Fibroblast of skin of left biceps (primary cell): Measurements from ENCODE around the gene SMAD7.

Experiments used
- DNase-seq, 2 experiments: peaks; one replicate each; pipeline ENCODE4 v3.0.0-alpha.2; 2013; ENCODE audit warnings: low read depth in 2 of 2

The SMAD7 gene

GRCh38 chr18:48986851-48987761, 36.3 kb upstream of the SMAD7 start:
- DNase-seq = no peak

- no peak for DNase-seq
These were observed 34.4 kb upstream of the SMAD7 start for GRCh38 chr18:48985161-48985560.

GRCh38 chr18:48983793-48984437, 33.1 kb upstream of the SMAD7 start:
- DNase-seq = no peak

GRCh38 chr18:48982266-48982665, 31.5 kb upstream of the SMAD7 start:
- DNase-seq = no peak

GRCh38 chr18:48979944-48980890, 29.5 kb upstream of the SMAD7 start:
- DNase-seq = no peak

- no peak for DNase-seq
These were observed 27.1 kb upstream of the SMAD7 start for GRCh38 chr18:48977914-48978313.

- peak; percentile 49 to 52 for DNase-seq
These were observed 25.3 kb upstream of the SMAD7 start for GRCh38 chr18:48975817-48976649.

GRCh38 chr18:48975120-48975816, 24.5 kb upstream of the SMAD7 start:
- DNase-seq = no peak

- DNase-seq = no peak
These were observed 23.7 kb upstream of the SMAD7 start for GRCh38 chr18:48974304-48975119.

GRCh38 chr18:48973731-48974130, 23.0 kb upstream of the SMAD7 start:
- DNase-seq = no peak

- DNase-seq = no peak
These were observed 17.8 kb upstream of the SMAD7 start for GRCh38 chr18:48968412-48969215.

GRCh38 chr18:48967545-48967944, 16.8 kb upstream of the SMAD7 start:
- DNase-seq = no peak

- no peak for DNase-seq
These were observed 15.8 kb upstream of the SMAD7 start for GRCh38 chr18:48966523-48966922.

- DNase-seq = no peak
These were observed 13.1 kb upstream of the SMAD7 start for GRCh38 chr18:48963586-48964470.

GRCh38 chr18:48962994-48963561, 12.3 kb upstream of the SMAD7 start:
- peak; percentile 43 to 52 for DNase-seq

GRCh38 chr18:48962252-48962993, 11.7 kb upstream of the SMAD7 start:
- no peak for DNase-seq

- DNase-seq = no peak
These were observed 10.8 kb upstream of the SMAD7 start for GRCh38 chr18:48961547-48961946.
